ENCODE measurements around the gene ACSS3. TPM values are rescaled to one million over a fixed set of nuclear protein-coding genes. Genes with fewer than 3 reads are reported as not detected.

ACSS3 gene
- polyA plus RNA-seq, 1 experiment, result 3.0 TPM

- no peak for TF ChIP-seq CTCF (IDR thresholded peaks at IDR 0.05; ENCODE audit: low read depth, low read length)
- H3K4me3 ChIP-seq (ENCODE audit: low read depth, low read length), result no peak overlapping the region
- DNase-seq (ENCODE audit: low read depth, low spot score), result no peak
- H3K9me3 ChIP-seq (ENCODE audit: control insufficient read depth, insufficient read depth, low read length), result no peaks in the 10 kb centered on the region
- no peak overlapping the region for H3K27ac ChIP-seq (ENCODE audit: low read depth, low read length)
- POLR2A ChIA-PET, result no interaction called here
- no peaks in the 10 kb centered on the region for H3K27me3 ChIP-seq (ENCODE audit: control insufficient read depth, insufficient read depth, low read length)
- CTCF ChIA-PET, result no interaction called here
These were observed 153.9 kb downstream of the ACSS3 start for GRCh38 chr12:81231574-81232368.

DNA sequence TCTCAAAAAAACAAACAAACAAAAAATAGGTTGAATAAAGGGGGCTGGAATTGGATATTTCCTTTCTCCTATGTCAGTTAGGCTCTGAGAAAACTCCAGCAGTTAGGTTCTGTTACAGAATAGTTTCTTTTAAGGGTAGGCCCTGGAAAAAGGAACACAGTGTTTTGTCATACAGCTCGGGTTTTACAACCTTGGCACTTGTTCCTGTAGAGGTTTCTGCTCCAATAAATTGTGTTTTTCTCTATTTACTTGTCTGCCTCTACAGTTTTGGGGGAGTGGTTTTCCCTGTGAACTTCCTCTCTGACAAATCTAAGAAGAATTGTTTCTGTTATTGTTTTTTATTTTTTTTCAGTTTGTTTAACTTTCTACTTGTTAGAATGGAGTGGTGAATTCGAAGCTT, 167.6 kb downstream of the ACSS3 start:
- POLR2A ChIA-PET, result no interaction called here
- H3K9me3 ChIP-seq (ENCODE audit: control insufficient read depth, insufficient read depth, low read length), result no peaks in the 10 kb centered on the region
- no peak overlapping the region for H3K27ac ChIP-seq (ENCODE audit: low read depth, low read length)
- H3K4me3 ChIP-seq (ENCODE audit: low read depth, low read length), result no peak overlapping the region
- DNase-seq (ENCODE audit: low read depth, low spot score), result no peak
- H3K27me3 ChIP-seq (ENCODE audit: control insufficient read depth, insufficient read depth, low read length), result no peaks in the 10 kb centered on the region
- TF ChIP-seq CTCF (IDR thresholded peaks at IDR 0.05; ENCODE audit: low read depth, low read length), result no peak
- CTCF ChIA-PET, result no interaction called here

- Histone ChIP-seq H3K9me3 (ENCODE audit: control insufficient read depth, insufficient read depth, low read length) (no peaks in the 10 kb centered on the region), H3K4me3 (ENCODE audit: low read depth, low read length) (no peak overlapping the region), H3K27me3 (ENCODE audit: control insufficient read depth, insufficient read depth, low read length) (no peaks in the 10 kb centered on the region), H3K27ac (ENCODE audit: low read depth, low read length) (no peak overlapping the region)
- ChIA-PET POLR2A (no interaction called here), CTCF (interaction anchor here (0.9 kb wide), 1 partner anchor 12 kb away, joined by 3 read pairs; no protein-coding TSS in a partner anchor)
- no peak for DNase-seq (ENCODE audit: low read depth, low spot score)
- no peak for TF ChIP-seq CTCF (IDR thresholded peaks at IDR 0.05; ENCODE audit: low read depth, low read length)
These were observed 168.2 kb downstream of the ACSS3 start for GRCh38 chr12:81245907-81246570.

GRCh38 chr12:81249976-81250375, 172.1 kb downstream of the ACSS3 start:
- TF ChIP-seq CTCF (IDR thresholded peaks at IDR 0.05; ENCODE audit: low read depth, low read length), result no peak
- POLR2A ChIA-PET, result no interaction called here
- Histone ChIP-seq H3K9me3 (ENCODE audit: control insufficient read depth, insufficient read depth, low read length) (no peaks in the 10 kb centered on the region), H3K4me3 (ENCODE audit: low read depth, low read length) (no peak overlapping the region), H3K27ac (ENCODE audit: low read depth, low read length) (no peak overlapping the region), H3K27me3 (ENCODE audit: control insufficient read depth, insufficient read depth, low read length) (no peaks in the 10 kb centered on the region)
- CTCF ChIA-PET, result interaction anchor here (1.2 kb wide), 1 partner anchor 303 kb away, joined by 3 read pairs; no protein-coding TSS in a partner anchor
- DNase-seq (ENCODE audit: low read depth, low spot score), result no peak

DNA sequence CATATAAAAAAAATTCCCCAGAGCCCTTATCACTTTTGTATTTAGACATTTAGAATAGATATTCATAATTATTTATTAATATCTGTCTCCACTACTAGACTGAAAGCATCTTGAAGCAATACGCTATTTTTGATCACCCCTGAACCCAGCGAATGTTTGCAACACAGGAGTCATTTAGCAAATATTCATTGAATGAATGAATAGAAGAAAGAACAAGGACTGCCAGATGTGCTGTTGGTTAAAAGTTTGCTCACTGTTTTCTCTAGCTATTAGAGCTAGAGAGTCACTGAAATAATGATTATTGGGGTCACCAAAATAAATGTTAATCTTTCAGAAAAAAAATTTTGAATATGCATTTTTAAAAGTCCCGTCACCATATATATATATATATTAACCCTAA, 174.3 kb downstream of the ACSS3 start:
- TF ChIP-seq CTCF (IDR thresholded peaks at IDR 0.05; ENCODE audit: low read depth, low read length), result no peak
- Histone ChIP-seq H3K27ac (ENCODE audit: low read depth, low read length) (no peak overlapping the region), H3K4me3 (ENCODE audit: low read depth, low read length) (no peak overlapping the region), H3K9me3 (ENCODE audit: control insufficient read depth, insufficient read depth, low read length) (no peaks in the 10 kb centered on the region), H3K27me3 (ENCODE audit: control insufficient read depth, insufficient read depth, low read length) (no peaks in the 10 kb centered on the region)
- ChIA-PET POLR2A (no interaction called here), CTCF (no interaction called here)
- DNase-seq (ENCODE audit: low read depth, low spot score), result no peak
